HEK293 (cell line): Measurements from ENCODE around the gene DGKB.

Source experiments
- CTCF ChIA-PET: fragments of 350-600 bp; formaldehyde crosslinking; extraction: SDS; loops from one replicate; lab custom pipeline; 2021; ENCODE audit warnings: antibody characterized with exemption; lab: Yijun Ruan, JAX
- POLR2A ChIA-PET: fragments of 300-600 bp; formaldehyde crosslinking; extraction: SDS; loops from one replicate; lab custom pipeline; 2020; ENCODE audit warnings: antibody characterized with exemption, inconsistent platforms; lab: Yijun Ruan, JAX
- H3K27ac ChIP-seq: fragments of 200-500 bp; sonication (Bioruptor generic); 2 replicates; pipeline ENCODE4 v1.5.1; 2014; ENCODE audit warnings: low read depth, low read length, control low read depth, inconsistent platforms; ENCODE audit errors: extremely low read depth
- H3K36me3 ChIP-seq, 2 experiments: fragments of 200-500 bp in 1 of 2; sonication (Bioruptor generic) in 1 of 2; 1 replicate in 1 of 2; 2 replicates in 1 of 2; pipeline ENCODE4 v1.5.1; 2014 to 2017; ENCODE audit warnings: inconsistent platforms in 2 of 2, low read length in 2 of 2; ENCODE audit not compliant: control insufficient read depth in 2 of 2, insufficient read depth in 1 of 2
- H3K4me1 ChIP-seq: fragments of 200-500 bp; sonication (Bioruptor generic); 2 replicates; pipeline ENCODE4 v1.5.1; 2014; ENCODE audit warnings: mild to moderate bottlenecking, low read length, inconsistent platforms; ENCODE audit not compliant: control insufficient read depth, insufficient read depth
- H3K4me3 ChIP-seq: 2 replicates; pipeline ENCODE4 v1.5.1; 2011; ENCODE audit warnings: low read depth, mild to moderate bottlenecking, control low read depth, low read length, moderate library complexity
- H3K9me3 ChIP-seq: fragments of 200-500 bp; sonication (Bioruptor generic); 2 replicates; pipeline ENCODE4 v1.5.1; 2014; ENCODE audit warnings: low read depth, low read length, inconsistent platforms; ENCODE audit not compliant: control insufficient read depth, insufficient read depth
- HOXA7 ChIP-seq: sonication (generic); formaldehyde crosslinking; IDR thresholded peaks from 2 replicates; pipeline ENCODE4 v1.8.1; 2022; ENCODE audit warnings: missing genetic modification reagents, borderline replicate concordance
- KLF1 ChIP-seq: fragments of 450-650 bp; formaldehyde crosslinking; IDR thresholded peaks from 2 replicates; pipeline ENCODE4 v1.5.1; 2016; ENCODE audit warnings: missing biosample characterization, missing genetic modification characterization
- KLF9 ChIP-seq: fragments of 450-650 bp; formaldehyde crosslinking; IDR thresholded peaks from 2 replicates; pipeline ENCODE4 v1.5.1; 2016; ENCODE audit warnings: missing biosample characterization, missing genetic modification characterization, low read depth
- MEIS1 ChIP-seq: sonication (generic); formaldehyde crosslinking; IDR thresholded peaks from 2 replicates; pipeline ENCODE4 v1.8.1; 2022; ENCODE audit warnings: missing genetic modification reagents, mild to moderate bottlenecking, borderline replicate concordance
- SETDB1 ChIP-seq: IDR thresholded peaks from one replicate; pipeline ENCODE4 v1.6.1; 2017; ENCODE audit warnings: mild to moderate bottlenecking, low read length, moderate library complexity, mixed read lengths; ENCODE audit not compliant: insufficient read length
- YY1 ChIP-seq: fragments of 450-650 bp; formaldehyde crosslinking; IDR thresholded peaks from 2 replicates; pipeline ENCODE4 v1.5.1; 2018; ENCODE audit warnings: missing biosample characterization, missing genetic modification characterization
- ZNF10 ChIP-seq: fragments of 450-650 bp; formaldehyde crosslinking; IDR thresholded peaks from 2 replicates; pipeline ENCODE4 v1.5.1; 2017; ENCODE audit warnings: missing biosample characterization, missing genetic modification characterization
- ZNF571 ChIP-seq: fragments of 450-650 bp; formaldehyde crosslinking; IDR thresholded peaks from 2 replicates; pipeline ENCODE4 v1.5.0; 2017; ENCODE audit warnings: missing biosample characterization, missing genetic modification characterization
- ZNF701 ChIP-seq: fragments of 450-650 bp; formaldehyde crosslinking; IDR thresholded peaks from 2 replicates; pipeline ENCODE4 v1.5.1; 2016; ENCODE audit warnings: missing biosample characterization, missing genetic modification characterization
- ZNF777 ChIP-seq: fragments of 450-650 bp; formaldehyde crosslinking; IDR thresholded peaks from 2 replicates; pipeline ENCODE4 v1.5.1; 2017; ENCODE audit warnings: missing biosample characterization, missing genetic modification characterization, borderline replicate concordance
- ZNF792 ChIP-seq: fragments of 450-650 bp; formaldehyde crosslinking; IDR thresholded peaks from 2 replicates; pipeline ENCODE4 v1.5.1; 2016; ENCODE audit warnings: missing biosample characterization, missing genetic modification characterization
- TF ChIP-seq, protein P1 (sequence below): fragments of 450-650 bp; formaldehyde crosslinking; IDR thresholded peaks from 2 replicates; pipeline ENCODE4 v1.5.1; 2016; ENCODE audit warnings: missing biosample characterization, missing genetic modification characterization
- TF ChIP-seq, protein P2 (sequence below): fragments of 450-650 bp; formaldehyde crosslinking; IDR thresholded peaks from 2 replicates; pipeline ENCODE4 v1.5.1; 2017; ENCODE audit warnings: missing biosample characterization, missing genetic modification characterization
- TF ChIP-seq, protein P3 (sequence below): fragments of 450-650 bp; formaldehyde crosslinking; IDR thresholded peaks from 2 replicates; pipeline ENCODE4 v1.5.1; 2016; ENCODE audit warnings: missing biosample characterization, missing genetic modification characterization, borderline replicate concordance
- TF ChIP-seq, protein P4 (sequence below): fragments of 450-650 bp; formaldehyde crosslinking; conservative IDR thresholded peaks from 2 replicates; pipeline ENCODE4 v1.5.1; 2016; ENCODE audit warnings: low read depth, missing biosample characterization, missing genetic modification characterization
- TF ChIP-seq, protein P5 (sequence below): fragments of 450-650 bp; formaldehyde crosslinking; IDR thresholded peaks from 2 replicates; pipeline ENCODE4 v1.5.1; 2017; ENCODE audit warnings: missing biosample characterization, missing genetic modification characterization
- TF ChIP-seq, protein P6 (sequence below): fragments of 450-650 bp; formaldehyde crosslinking; IDR thresholded peaks from 2 replicates; pipeline ENCODE4 v1.5.1; 2017; ENCODE audit warnings: missing biosample characterization, missing genetic modification characterization

DGKB gene

DNA sequence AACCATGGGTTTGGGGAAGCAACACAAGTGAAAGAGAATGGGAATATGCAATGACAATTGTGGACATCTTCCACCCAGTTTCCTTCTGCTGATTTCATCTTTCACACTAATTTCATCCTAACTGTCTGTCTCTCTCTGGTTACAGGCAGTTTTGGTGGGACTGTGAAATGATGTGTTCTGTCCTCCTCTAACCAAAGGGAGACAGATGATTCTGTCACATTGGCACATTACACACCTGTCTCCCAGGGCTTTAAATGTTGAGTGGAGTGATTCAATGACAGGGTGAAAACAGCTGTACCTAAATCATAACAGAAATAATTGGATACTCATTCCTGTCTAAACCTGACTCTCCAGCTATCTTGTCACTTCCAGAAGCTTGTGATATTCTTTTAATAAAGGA, 60.0 kb downstream of the DGKB start:
- CTCF ChIA-PET: interaction anchor here (0.7 kb wide), 1 partner anchor 118 kb away, joined by 4 read pairs; no protein-coding TSS in a partner anchor
- H3K36me3 ChIP-seq: no peaks in the 10 kb centered on the region
- H3K4me3 ChIP-seq: no peak overlapping the region
- H3K27ac ChIP-seq: no peak overlapping the region
- TF ChIP-seq, protein P1, sequence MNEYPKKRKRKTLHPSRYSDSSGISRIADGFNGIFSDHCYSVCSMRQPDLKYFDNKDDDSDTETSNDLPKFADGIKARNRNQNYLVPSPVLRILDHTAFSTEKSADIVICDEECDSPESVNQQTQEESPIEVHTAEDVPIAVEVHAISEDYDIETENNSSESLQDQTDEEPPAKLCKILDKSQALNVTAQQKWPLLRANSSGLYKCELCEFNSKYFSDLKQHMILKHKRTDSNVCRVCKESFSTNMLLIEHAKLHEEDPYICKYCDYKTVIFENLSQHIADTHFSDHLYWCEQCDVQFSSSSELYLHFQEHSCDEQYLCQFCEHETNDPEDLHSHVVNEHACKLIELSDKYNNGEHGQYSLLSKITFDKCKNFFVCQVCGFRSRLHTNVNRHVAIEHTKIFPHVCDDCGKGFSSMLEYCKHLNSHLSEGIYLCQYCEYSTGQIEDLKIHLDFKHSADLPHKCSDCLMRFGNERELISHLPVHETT (tag by site-specific recombination): no peak
- TF ChIP-seq, protein P2, sequence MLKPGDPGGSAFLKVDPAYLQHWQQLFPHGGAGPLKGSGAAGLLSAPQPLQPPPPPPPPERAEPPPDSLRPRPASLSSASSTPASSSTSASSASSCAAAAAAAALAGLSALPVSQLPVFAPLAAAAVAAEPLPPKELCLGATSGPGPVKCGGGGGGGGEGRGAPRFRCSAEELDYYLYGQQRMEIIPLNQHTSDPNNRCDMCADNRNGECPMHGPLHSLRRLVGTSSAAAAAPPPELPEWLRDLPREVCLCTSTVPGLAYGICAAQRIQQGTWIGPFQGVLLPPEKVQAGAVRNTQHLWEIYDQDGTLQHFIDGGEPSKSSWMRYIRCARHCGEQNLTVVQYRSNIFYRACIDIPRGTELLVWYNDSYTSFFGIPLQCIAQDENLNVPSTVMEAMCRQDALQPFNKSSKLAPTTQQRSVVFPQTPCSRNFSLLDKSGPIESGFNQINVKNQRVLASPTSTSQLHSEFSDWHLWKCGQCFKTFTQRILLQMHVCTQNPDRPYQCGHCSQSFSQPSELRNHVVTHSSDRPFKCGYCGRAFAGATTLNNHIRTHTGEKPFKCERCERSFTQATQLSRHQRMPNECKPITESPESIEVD (tag by site-specific recombination): no peak
- TF ChIP-seq ZNF701: no peak
- POLR2A ChIA-PET: no interaction called here
- H3K4me1 ChIP-seq: no peaks in the 10 kb centered on the region
- no peaks in the 10 kb centered on the region for H3K9me3 ChIP-seq

DNA sequence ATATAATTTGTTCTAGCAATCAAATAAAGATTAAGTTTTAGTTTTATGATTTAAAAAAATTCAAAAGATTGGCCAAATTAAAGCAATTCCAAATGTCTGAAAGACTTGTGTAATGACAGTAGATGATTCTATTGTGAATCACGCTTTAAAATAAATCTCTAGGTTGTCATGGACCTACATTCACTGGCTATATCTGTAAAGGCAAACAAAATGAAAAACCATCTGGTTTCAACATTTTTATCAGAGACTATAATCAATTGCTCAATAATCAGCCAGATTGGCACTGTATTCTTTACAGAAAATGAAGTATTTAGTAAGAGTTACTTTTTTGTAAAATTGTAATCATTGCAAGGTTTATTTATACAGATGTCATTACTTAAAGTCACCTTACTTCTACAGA, 60.7 kb downstream of the DGKB start:
- Histone ChIP-seq H3K27ac (no peak overlapping the region), H3K36me3 (no peaks in the 10 kb centered on the region), H3K4me1 (no peaks in the 10 kb centered on the region), H3K9me3 (no peaks in the 10 kb centered on the region), H3K4me3 (no peak overlapping the region)
- TF ChIP-seq KLF1 (tag by site-specific recombination) (no peak), YY1 (tag by site-specific recombination) (no peak), ZNF777 (no peak), ZNF571 (tag by site-specific recombination) (no peak), SETDB1 (no peak), KLF9 (no peak), ZNF10 (tag by site-specific recombination) (no peak), MEIS1 (CRISPR knock-in tag) (no peak), HOXA7 (CRISPR knock-in tag) (no peak), ZNF792 (tag by site-specific recombination) (no peak)
- TF ChIP-seq, protein P3, sequence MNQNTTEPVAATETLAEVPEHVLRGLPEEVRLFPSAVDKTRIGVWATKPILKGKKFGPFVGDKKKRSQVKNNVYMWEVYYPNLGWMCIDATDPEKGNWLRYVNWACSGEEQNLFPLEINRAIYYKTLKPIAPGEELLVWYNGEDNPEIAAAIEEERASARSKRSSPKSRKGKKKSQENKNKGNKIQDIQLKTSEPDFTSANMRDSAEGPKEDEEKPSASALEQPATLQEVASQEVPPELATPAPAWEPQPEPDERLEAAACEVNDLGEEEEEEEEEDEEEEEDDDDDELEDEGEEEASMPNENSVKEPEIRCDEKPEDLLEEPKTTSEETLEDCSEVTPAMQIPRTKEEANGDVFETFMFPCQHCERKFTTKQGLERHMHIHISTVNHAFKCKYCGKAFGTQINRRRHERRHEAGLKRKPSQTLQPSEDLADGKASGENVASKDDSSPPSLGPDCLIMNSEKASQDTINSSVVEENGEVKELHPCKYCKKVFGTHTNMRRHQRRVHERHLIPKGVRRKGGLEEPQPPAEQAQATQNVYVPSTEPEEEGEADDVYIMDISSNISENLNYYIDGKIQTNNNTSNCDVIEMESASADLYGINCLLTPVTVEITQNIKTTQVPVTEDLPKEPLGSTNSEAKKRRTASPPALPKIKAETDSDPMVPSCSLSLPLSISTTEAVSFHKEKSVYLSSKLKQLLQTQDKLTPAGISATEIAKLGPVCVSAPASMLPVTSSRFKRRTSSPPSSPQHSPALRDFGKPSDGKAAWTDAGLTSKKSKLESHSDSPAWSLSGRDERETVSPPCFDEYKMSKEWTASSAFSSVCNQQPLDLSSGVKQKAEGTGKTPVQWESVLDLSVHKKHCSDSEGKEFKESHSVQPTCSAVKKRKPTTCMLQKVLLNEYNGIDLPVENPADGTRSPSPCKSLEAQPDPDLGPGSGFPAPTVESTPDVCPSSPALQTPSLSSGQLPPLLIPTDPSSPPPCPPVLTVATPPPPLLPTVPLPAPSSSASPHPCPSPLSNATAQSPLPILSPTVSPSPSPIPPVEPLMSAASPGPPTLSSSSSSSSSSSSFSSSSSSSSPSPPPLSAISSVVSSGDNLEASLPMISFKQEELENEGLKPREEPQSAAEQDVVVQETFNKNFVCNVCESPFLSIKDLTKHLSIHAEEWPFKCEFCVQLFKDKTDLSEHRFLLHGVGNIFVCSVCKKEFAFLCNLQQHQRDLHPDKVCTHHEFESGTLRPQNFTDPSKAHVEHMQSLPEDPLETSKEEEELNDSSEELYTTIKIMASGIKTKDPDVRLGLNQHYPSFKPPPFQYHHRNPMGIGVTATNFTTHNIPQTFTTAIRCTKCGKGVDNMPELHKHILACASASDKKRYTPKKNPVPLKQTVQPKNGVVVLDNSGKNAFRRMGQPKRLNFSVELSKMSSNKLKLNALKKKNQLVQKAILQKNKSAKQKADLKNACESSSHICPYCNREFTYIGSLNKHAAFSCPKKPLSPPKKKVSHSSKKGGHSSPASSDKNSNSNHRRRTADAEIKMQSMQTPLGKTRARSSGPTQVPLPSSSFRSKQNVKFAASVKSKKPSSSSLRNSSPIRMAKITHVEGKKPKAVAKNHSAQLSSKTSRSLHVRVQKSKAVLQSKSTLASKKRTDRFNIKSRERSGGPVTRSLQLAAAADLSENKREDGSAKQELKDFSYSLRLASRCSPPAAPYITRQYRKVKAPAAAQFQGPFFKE (tag by site-specific recombination): no peak
- TF ChIP-seq, protein P4, sequence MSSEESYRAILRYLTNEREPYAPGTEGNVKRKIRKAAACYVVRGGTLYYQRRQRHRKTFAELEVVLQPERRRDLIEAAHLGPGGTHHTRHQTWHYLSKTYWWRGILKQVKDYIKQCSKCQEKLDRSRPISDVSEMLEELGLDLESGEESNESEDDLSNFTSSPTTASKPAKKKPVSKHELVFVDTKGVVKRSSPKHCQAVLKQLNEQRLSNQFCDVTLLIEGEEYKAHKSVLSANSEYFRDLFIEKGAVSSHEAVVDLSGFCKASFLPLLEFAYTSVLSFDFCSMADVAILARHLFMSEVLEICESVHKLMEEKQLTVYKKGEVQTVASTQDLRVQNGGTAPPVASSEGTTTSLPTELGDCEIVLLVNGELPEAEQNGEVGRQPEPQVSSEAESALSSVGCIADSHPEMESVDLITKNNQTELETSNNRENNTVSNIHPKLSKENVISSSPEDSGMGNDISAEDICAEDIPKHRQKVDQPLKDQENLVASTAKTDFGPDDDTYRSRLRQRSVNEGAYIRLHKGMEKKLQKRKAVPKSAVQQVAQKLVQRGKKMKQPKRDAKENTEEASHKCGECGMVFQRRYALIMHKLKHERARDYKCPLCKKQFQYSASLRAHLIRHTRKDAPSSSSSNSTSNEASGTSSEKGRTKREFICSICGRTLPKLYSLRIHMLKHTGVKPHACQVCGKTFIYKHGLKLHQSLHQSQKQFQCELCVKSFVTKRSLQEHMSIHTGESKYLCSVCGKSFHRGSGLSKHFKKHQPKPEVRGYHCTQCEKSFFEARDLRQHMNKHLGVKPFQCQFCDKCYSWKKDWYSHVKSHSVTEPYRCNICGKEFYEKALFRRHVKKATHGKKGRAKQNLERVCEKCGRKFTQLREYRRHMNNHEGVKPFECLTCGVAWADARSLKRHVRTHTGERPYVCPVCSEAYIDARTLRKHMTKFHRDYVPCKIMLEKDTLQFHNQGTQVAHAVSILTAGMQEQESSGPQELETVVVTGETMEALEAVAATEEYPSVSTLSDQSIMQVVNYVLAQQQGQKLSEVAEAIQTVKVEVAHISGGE: no peak
- TF ChIP-seq, protein P5, sequence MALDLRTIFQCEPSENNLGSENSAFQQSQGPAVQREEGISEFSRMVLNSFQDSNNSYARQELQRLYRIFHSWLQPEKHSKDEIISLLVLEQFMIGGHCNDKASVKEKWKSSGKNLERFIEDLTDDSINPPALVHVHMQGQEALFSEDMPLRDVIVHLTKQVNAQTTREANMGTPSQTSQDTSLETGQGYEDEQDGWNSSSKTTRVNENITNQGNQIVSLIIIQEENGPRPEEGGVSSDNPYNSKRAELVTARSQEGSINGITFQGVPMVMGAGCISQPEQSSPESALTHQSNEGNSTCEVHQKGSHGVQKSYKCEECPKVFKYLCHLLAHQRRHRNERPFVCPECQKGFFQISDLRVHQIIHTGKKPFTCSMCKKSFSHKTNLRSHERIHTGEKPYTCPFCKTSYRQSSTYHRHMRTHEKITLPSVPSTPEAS: no peak
- TF ChIP-seq, protein P6, sequence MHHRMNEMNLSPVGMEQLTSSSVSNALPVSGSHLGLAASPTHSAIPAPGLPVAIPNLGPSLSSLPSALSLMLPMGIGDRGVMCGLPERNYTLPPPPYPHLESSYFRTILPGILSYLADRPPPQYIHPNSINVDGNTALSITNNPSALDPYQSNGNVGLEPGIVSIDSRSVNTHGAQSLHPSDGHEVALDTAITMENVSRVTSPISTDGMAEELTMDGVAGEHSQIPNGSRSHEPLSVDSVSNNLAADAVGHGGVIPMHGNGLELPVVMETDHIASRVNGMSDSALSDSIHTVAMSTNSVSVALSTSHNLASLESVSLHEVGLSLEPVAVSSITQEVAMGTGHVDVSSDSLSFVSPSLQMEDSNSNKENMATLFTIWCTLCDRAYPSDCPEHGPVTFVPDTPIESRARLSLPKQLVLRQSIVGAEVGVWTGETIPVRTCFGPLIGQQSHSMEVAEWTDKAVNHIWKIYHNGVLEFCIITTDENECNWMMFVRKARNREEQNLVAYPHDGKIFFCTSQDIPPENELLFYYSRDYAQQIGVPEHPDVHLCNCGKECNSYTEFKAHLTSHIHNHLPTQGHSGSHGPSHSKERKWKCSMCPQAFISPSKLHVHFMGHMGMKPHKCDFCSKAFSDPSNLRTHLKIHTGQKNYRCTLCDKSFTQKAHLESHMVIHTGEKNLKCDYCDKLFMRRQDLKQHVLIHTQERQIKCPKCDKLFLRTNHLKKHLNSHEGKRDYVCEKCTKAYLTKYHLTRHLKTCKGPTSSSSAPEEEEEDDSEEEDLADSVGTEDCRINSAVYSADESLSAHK: no peak
- ChIA-PET CTCF (no interaction called here), POLR2A (no interaction called here)
